ENCODE data around the gene CD3E. TPM values are rescaled to one million over a fixed set of nuclear protein-coding genes. Genes with fewer than 3 reads are reported as not detected.

Gene CD3E
- total and polyA plus RNA-seq, 9 of the 15 experiments (the other 6 are each of a cell fraction or from before 2014, with no cell fraction given): 0.07 to 0.62 (median 0.19) TPM; not detected in 5

GRCh38 chr11:118339281-118339961 lies 34.9 kb downstream of the CD3E start (continued):
- no peak for TF ChIP-seq GTF3C2 (IDR thresholded peaks at IDR 0.05; ENCODE audit: borderline replicate concordance, extremely low read depth, insufficient read length)
- TF ChIP-seq ZBTB33 (CRISPR knock-in tag; IDR thresholded peaks at IDR 0.05): no peak
- no peak for TF ChIP-seq FOXO4 (CRISPR knock-in tag; IDR thresholded peaks at IDR 0.05)
- no peak for TF ChIP-seq ZNF449 (CRISPR knock-in tag; IDR thresholded peaks at IDR 0.05)
- no peak for TF ChIP-seq ZBTB9 (CRISPR knock-in tag; IDR thresholded peaks at IDR 0.05)
- no peak for TF ChIP-seq MCM5 (IDR thresholded peaks at IDR 0.05; ENCODE audit: low read depth)
- no peak for TF ChIP-seq L3MBTL2 (IDR thresholded peaks at IDR 0.05)
- no peak for TF ChIP-seq ZBTB8A (IDR thresholded peaks at IDR 0.05; ENCODE audit: partially characterized antibody)
- no peak for TF ChIP-seq RBM34 (IDR thresholded peaks at IDR 0.05; ENCODE audit: borderline replicate concordance, insufficient read depth, low read length)
- TF ChIP-seq NRF1 (conservative IDR thresholded peaks at IDR 0.05 in 1 of 2, IDR thresholded peaks at IDR 0.05 in 1 of 2): no peak
- no peak for TF ChIP-seq ZNF444 (CRISPR knock-in tag; IDR thresholded peaks at IDR 0.05)
- TF ChIP-seq ZFP36 (IDR thresholded peaks at IDR 0.05; ENCODE audit: low read depth, low read length, partially characterized antibody): no peak
- no peak for TF ChIP-seq NR2C2 (CRISPR knock-in tag; IDR thresholded peaks at IDR 0.05)
- TF ChIP-seq NR2C2 (tag; IDR thresholded peaks at IDR 0.05): no peak
- no peak for TF ChIP-seq MAFG (tag; conservative IDR thresholded peaks at IDR 0.05)
- TF ChIP-seq PHB2 (IDR thresholded peaks at IDR 0.05; ENCODE audit: low read depth): no peak
- no peak for TF ChIP-seq ELK3 (CRISPR knock-in tag; IDR thresholded peaks at IDR 0.05)

Measured in K562 (cell line).